Activated effector memory CD4-positive, alpha-beta T cell treated with anti-CD3 and anti-CD28 coated beads, Interleukin-2, amount 50 U/mL, for 16 hours (primary cell): ENCODE data around the gene STK36.

Experiments
- DNase-seq: peaks from one replicate; pipeline ENCODE4 v3.0.0-alpha.2; 2020

STK36 gene

GRCh38 chr2:218671654-218672566 lies at the start of gene STK36, which contains the start of gene RNF25:
TSS of gene STK36 (plus strand) at chr2:218672086. CDS start at chr2:218672830, 744 bp downstream.
TSS of gene RNF25 (minus strand) at chr2:218672002. CDS start at chr2:218671970, 32 bp downstream.
- peak; percentile 94 for DNase-seq

GRCh38 chr2:218622606-218623365 lies 49.1 kb upstream of the STK36 start:
- no peak for DNase-seq

- DNase-seq: no peak
Observed at GRCh38 chr2:218623366-218623705, 48.5 kb upstream of the STK36 start.

- no peak for DNase-seq
Observed at GRCh38 chr2:218626369-218626768, 45.5 kb upstream of the STK36 start.

GRCh38 chr2:218627939-218628338 lies 43.9 kb upstream of the STK36 start:
- DNase-seq: no peak

- no peak for DNase-seq
Observed at GRCh38 chr2:218631837-218632236, 40.0 kb upstream of the STK36 start.

- no peak for DNase-seq
Observed at GRCh38 chr2:218635719-218636118, 36.2 kb upstream of the STK36 start.

- no peak for DNase-seq
Observed at GRCh38 chr2:218638372-218638771, 33.5 kb upstream of the STK36 start.

GRCh38 chr2:218642121-218642656 lies 29.7 kb upstream of the STK36 start:
- DNase-seq: no peak

GRCh38 chr2:218642786-218643185 lies 29.1 kb upstream of the STK36 start:
- DNase-seq: no peak

- DNase-seq: no peak
Observed at GRCh38 chr2:218643751-218644310, 28.1 kb upstream of the STK36 start.

GRCh38 chr2:218644721-218645120 lies 27.2 kb upstream of the STK36 start:
- no peak for DNase-seq

GRCh38 chr2:218645126-218645525 lies 26.8 kb upstream of the STK36 start:
- DNase-seq: no peak

GRCh38 chr2:218648088-218648786 lies 23.6 kb upstream of the STK36 start:
- DNase-seq: peak; percentile 80

GRCh38 chr2:218648787-218649100 lies 23.1 kb upstream of the STK36 start:
- DNase-seq: no peak

GRCh38 chr2:218655751-218656150 lies 16.1 kb upstream of the STK36 start:
- no peak for DNase-seq

- DNase-seq: peak; percentile 82
Observed at GRCh38 chr2:218658671-218659257, 13.1 kb upstream of the STK36 start.

GRCh38 chr2:218659258-218659987 lies 12.5 kb upstream of the STK36 start, which contains the start of the genes BCS1L and ZNF142:
TSS of gene BCS1L (plus strand) at chr2:218659683. CDS start at chr2:218660988, 1,305 bp downstream.
TSS of gene ZNF142 (minus strand) at chr2:218659623. CDS start at chr2:218656429, 3,194 bp downstream.
- DNase-seq: peak; percentile 97

- no peak for DNase-seq
Observed at GRCh38 chr2:218659988-218660358, 11.9 kb upstream of the STK36 start.

GRCh38 chr2:218662377-218662776 lies 9.5 kb upstream of the STK36 start:
- DNase-seq: no peak

GRCh38 chr2:218662827-218663226 lies 9.1 kb upstream of the STK36 start:
- no peak for DNase-seq

GRCh38 chr2:218663901-218664300 lies 8.0 kb upstream of the STK36 start:
- no peak for DNase-seq
